Stimulated activated CD4-positive, alpha-beta T cell treated with anti-CD3 and anti-CD28 coated beads, Interleukin-12 subunit alpha, Interleukin-12 subunit beta, amount 100 ng/mL, for 48 hours (primary cell): ENCODE results near the gene GIGYF2.

Experiments used
- DNase-seq, 3 donors: peaks; one replicate each; pipeline ENCODE4 v3.0.0-alpha.2; 2020; ENCODE audit warnings: low read depth in 2 of 3, low spot score in 1 of 3

The GIGYF2 gene

GRCh38 chr2:232757905-232758304, 60.8 kb downstream of the GIGYF2 start:
- no peak for DNase-seq

DNA sequence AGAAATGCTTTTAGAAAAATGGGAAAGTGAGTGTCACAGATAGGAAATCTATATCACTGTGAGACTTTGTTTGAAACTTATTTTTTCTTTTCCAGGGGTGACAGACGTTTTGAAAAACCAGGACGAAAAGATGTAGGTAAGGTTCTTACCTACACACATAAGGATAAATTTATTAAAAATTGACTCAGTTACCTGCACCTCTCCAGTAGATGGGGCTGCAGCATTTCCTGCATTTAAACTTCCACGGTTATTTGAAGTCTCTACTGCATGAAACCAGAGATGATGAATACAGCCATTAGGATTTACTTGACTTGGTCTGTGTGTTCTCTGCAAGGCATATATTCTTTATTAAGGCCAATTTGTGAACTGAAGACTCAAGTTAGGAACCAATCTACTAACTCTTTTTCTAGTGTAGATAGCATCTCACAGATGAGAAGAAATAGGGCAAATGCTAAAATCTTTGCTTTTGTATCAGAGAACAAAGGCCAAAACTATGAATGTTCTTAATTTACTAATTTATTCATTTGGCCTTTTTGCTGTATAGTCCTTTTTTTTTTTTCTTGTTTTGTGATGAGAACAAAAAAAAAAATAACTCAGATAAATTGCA, 64.3 kb downstream of the GIGYF2 start:
- DNase-seq = peak in 1 of 3 donors; percentile 5

- DNase-seq = no peak
Measured at GRCh38 chr2:232767866-232768265, 70.7 kb downstream of the GIGYF2 start.

GRCh38 chr2:232770207-232770606, 73.1 kb downstream of the GIGYF2 start:
- no peak for DNase-seq

- DNase-seq = no peak
Measured at GRCh38 chr2:232771870-232772269, 74.7 kb downstream of the GIGYF2 start.

GRCh38 chr2:232772531-232772930, 75.4 kb downstream of the GIGYF2 start:
- no peak for DNase-seq

DNA sequence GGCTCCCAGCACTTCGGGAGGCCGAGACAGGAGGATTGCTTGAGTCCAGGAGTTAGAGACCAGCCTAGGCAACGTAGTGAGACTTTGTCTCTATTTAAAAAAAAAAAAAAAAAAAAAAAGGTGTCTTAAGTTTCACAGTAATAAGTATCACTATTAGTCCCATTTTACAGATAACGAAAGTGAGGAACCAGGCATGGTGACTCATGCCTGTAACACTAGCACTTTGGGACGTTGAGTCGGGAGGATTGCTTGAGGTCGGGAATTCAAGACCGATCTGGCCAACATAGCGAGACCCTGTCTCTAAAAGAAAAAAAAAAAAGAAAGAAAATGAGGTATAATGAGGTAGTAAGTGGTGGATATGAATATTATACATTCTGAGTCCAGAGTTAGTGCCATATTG, 76.7 kb downstream of the GIGYF2 start:
- DNase-seq = no peak

DNA sequence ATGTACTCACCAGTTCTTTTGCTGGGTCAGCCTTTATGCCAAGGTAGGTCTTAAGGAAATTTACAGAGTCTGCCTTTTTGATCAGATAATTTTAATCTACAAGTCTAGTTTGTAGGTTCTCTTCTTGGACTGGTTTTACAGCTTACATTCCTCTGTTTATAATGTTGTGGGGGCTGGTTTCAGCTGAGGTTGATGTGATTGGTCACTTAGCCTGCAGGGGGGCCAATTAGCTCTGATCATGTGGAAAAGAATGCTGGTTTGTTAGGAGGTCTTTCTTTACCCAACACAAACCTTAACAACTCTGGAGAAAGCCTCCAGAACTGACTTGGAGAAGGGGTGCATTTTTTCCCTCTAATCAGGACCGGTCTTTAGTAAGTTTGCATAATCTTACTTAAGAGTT, 79.3 kb downstream of the GIGYF2 start, which contains the start of gene KCNJ13:
Gene KCNJ13, minus strand, starts transcription at position 131 of the 400 bp plus-strand sequence. CDS start 5,203 bp downstream, outside the sequence.
- no peak for DNase-seq

GRCh38 chr2:232777276-232777675, 80.1 kb downstream of the GIGYF2 start:
- no peak for DNase-seq

GRCh38 chr2:232779465-232779864, 82.3 kb downstream of the GIGYF2 start:
- DNase-seq = no peak

DNA sequence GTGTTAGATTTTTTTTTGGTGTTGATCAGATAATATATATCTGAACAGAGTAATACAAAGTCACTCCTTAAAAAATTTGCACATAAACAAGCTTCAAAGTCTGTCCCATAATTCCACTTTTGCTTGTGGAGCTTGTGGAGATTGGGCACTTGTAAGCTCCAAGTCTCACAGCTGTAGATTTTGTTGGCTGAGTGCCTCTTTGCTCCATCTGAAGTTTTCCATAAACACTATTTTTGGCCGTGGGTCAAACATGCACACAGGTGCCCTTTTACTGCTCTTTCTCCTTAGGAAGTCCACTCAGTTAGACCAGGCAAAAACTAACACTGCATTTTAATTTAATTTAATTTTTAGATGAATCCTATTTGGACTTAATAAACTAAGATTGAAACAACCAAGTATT, 82.8 kb downstream of the GIGYF2 start:
- DNase-seq = no peak

DNA sequence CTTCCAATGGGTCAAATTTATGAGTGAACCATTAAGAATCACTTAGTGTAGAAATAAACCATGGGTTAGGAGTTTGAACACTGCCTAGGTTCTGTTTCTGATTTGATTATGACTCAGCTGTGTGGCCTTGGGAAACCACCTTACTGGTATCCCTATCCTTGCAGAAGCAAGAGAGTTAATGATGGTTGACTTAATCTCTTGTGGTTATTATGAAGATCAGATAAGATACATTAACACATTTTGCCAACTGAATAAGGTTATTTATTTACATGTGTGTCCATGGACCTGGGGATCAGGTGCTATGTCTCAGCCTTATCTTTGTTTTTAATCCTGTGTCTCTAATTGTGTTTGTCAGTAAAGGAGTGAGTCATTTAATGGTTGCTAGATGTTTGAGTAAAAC, 84.6 kb downstream of the GIGYF2 start:
- peak in 2 of 3 donors; percentile 10 to 14 for DNase-seq

- DNase-seq = no peak
Measured at GRCh38 chr2:232783278-232783677, 86.1 kb downstream of the GIGYF2 start.

DNA sequence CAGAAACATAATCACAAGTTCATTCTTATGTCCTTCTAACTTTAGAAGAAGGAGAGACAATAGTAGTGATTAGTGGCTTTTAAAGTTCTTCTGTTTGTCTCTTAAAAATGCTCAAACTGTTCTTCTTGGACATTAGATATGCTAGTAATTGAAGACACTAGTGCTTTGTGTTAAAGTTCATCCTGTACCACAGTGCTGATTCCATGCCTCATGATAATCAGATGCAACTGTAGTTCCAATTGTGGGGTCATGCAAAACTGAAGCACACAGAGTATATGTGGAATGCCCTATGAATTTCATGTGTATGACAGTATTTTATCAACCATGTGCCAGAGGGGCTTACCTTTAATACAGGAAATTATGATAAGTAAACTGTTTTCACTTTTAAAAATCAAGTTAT, 90.7 kb downstream of the GIGYF2 start:
- DNase-seq = no peak

- DNase-seq = no peak
Measured at GRCh38 chr2:232789082-232789481, 92.0 kb downstream of the GIGYF2 start.

GRCh38 chr2:232791518-232791917, 94.4 kb downstream of the GIGYF2 start:
- no peak for DNase-seq

DNA sequence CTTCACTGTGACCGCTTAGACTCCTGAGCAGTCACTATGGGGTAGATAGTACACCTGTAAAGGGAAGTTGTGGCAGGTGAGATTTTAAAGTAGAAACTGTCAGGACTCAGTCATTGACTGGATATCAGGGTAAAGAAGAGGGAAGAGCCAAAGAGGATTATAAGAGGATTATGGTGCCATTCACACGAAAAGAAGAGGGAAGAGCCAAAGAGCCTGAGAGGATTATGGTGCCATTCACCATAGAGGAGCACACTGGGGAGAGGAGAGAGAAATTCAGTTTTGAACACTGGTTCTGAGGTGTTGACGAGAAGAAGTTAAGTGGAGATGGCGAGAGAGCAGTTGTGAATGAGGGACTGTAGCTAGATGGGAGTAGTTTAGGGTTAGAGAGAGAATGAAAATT, 96.1 kb downstream of the GIGYF2 start:
- DNase-seq = no peak

- no peak for DNase-seq
Measured at GRCh38 chr2:232794981-232795380, 97.8 kb downstream of the GIGYF2 start.

GRCh38 chr2:232795920-232796319, 98.8 kb downstream of the GIGYF2 start:
- no peak for DNase-seq

DNA sequence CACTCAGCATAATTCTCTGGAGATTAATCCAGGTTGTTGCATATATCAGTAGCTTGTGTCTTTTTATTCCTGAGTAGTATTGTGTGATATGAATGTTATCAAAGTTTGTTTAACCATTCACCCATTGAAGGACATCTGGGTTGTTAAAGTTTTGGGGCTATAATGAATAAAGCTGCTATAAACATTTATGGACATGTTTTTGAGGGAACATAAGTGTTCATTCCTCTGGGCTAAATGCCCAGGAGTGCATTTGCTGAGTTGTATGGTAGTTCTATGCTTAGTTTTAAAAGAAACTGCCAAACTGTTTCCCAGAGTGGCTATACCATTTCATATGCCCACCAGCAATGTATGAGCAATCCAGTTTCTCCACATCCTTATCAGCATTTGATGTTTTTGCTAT, 101.1 kb downstream of the GIGYF2 start:
- DNase-seq = no peak

DNA sequence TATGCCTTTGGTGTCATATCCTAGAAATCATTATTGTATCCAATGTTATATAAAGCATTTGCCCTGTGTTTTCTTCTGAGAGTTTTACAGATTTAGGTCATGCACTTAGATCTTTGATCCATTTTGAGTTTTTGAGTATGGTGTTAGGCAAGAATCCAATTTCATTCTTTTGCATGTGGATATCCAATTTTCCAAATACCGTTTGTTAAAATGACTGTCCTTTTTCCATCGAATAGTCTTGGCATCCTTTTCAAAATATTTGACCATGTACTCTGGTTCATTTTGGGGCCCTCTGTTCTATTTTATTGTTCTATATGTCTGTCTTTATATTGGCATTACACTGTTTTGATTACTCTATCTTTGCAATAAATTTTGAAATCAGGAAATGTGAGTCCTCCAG, 103.0 kb downstream of the GIGYF2 start:
- no peak for DNase-seq

- DNase-seq = no peak
Measured at GRCh38 chr2:232802091-232802490, 105.0 kb downstream of the GIGYF2 start.

DNA sequence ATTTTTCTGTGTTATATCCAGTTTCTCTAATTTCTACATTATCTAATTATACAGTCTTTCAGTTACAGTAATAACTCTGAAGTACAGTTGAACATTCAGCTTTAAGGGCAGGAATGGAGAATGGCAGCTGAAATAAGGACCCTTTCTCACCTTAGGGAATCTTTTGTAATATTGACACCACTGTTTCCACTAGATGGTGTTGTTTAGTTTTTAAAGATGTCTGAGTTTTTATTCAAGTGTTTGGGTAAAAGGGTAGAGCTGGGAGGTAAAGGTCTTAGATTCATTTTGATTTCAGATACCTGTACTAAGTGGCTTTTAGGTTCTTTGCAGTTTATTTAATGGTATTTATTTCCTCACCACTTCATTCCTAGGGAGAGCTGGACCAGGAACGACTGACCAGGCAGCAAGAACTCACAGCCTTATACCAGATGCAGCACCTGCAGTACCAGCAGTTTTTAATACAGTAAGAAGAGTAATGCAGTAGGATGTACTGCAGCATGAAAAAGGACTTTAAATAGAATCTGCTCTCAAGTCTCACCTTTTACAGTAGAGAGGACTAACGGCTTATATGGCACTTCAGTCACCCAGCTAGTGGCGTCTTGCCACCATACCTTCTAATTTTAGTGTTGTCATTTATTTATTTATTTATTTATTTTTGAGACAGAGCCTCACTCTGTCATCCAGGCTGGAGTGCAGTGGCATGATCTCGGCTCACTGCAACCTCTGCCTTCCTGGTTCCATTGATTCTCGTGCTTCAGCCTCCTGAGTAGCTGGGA, 112.4 kb downstream of the GIGYF2 start:
- no peak for DNase-seq
